Stimulated activated CD8-positive, alpha-beta memory T cell treated with anti-CD3 and anti-CD28 coated beads, Interleukin-15, amount 100 ng/mL, for 24 hours (primary cell): Measurements from ENCODE around the gene RBBP4.

Source experiments
- DNase-seq: peaks from one replicate; pipeline ENCODE4 v3.0.0-alpha.2; 2020; ENCODE audit warnings: low read depth

The RBBP4 gene

GRCh38 chr1:32719681-32720275, 68.8 kb downstream of the RBBP4 start:
- DNase-seq, result no peak

- no peak for DNase-seq
Observed at GRCh38 chr1:32724678-32725614, 73.9 kb downstream of the RBBP4 start.

GRCh38 chr1:32725615-32725982, 74.6 kb downstream of the RBBP4 start:
- no peak for DNase-seq

GRCh38 chr1:32727876-32728275, 76.9 kb downstream of the RBBP4 start:
- DNase-seq, result no peak

GRCh38 chr1:32728413-32729077, 77.5 kb downstream of the RBBP4 start:
- no peak for DNase-seq

- no peak for DNase-seq
Observed at GRCh38 chr1:32729254-32730046, 78.4 kb downstream of the RBBP4 start.

GRCh38 chr1:32733582-32734321, 82.7 kb downstream of the RBBP4 start:
- no peak for DNase-seq
